K562 (cell line): Measurements from ENCODE around the gene SLC6A16. TPM values are rescaled to one million over a fixed set of nuclear protein-coding genes. Genes with fewer than 3 reads are reported as not detected.
A peak's percentile ranks its signal among the peaks of the same experiment; 100 is the strongest.

ENCODE experiments used
- ATAC-seq: fragments of 200-7000 bp; cut with Tn5 transposase; 3 replicates; pipeline ENCODE4 v1.9.1; 2020; ENCODE audit warnings: moderate library complexity
- BruUV-seq: library from RNA; stranded (reverse); fragments of 400-500 nt; replicated peaks from 2 replicates; lab custom pipeline; 2021; lab: Mats Ljungman, UMichigan
- CTCF ChIA-PET: fragments of 300-600 bp; formaldehyde crosslinking; extraction: SDS; loops from one replicate; lab custom pipeline; 2021; ENCODE audit warnings: low intra/inter-chr PET ratio; lab: Yijun Ruan, JAX
- POLR2A ChIA-PET: fragments of 300-600, 350-650 bp; sonication (Branson Sonifier 250); formaldehyde crosslinking; extraction: SDS; loops from one replicate; lab custom pipeline; 2021; ENCODE audit warnings: antibody characterized with exemption, inconsistent platforms; lab: Yijun Ruan, JAX
- DNase-seq, 4 experiments: peaks; one replicate each; pipeline versions ENCODE4 v3.0.0 to v3.0.0-alpha.2; 2011 to 2018; ENCODE audit warnings: low spot score in 3 of 4, mixed read lengths in 3 of 4; ENCODE audit errors: extremely low read depth in 1 of 4
- FAIRE-seq: peaks from 2 replicates; lab custom pipeline; 2011; peaks lifted over from hg19 to GRCh38; lab: Jason Lieb, UNC
- H2AFZ ChIP-seq: 2 replicates; pipeline ENCODE4 v1.6.0; 2011; ENCODE audit warnings: low read depth, low read length, control low read depth, inconsistent platforms
- H3K27ac ChIP-seq: fragments of 200-600 bp; 3 replicates; pipeline ENCODE4 v1.8.0; 2011; ENCODE audit warnings: low read depth, mild to moderate bottlenecking, control low read depth, inconsistent platforms, low read length, moderate library complexity, mixed read lengths; ENCODE audit errors: extremely low read depth
- H3K27me3 ChIP-seq, 2 experiments: fragments of 300-600 bp in 1 of 2; 2 replicates in 1 of 2; 3 replicates in 1 of 2; pipeline versions ENCODE4 v1.6.0 to v1.8.0; 2011; ENCODE audit warnings: inconsistent platforms in 2 of 2, low read length in 2 of 2, mild to moderate bottlenecking in 1 of 2, mixed read lengths in 1 of 2, moderate library complexity in 1 of 2; ENCODE audit not compliant: control insufficient read depth in 2 of 2, insufficient read depth in 2 of 2
- H3K36me3 ChIP-seq: fragments of 300-600 bp; 3 replicates; pipeline ENCODE4 v1.8.0; 2011; ENCODE audit warnings: mild to moderate bottlenecking, low read length, inconsistent platforms; ENCODE audit not compliant: control insufficient read depth, insufficient read depth
- H3K4me1 ChIP-seq, 2 experiments: fragments of 200-600 bp in 1 of 2; replicated peaks in 1 of 2; 2 replicates in 1 of 2; 3 replicates in 1 of 2; pipeline versions ENCODE4 v1.5.1 to v1.8.0; 2011; ENCODE audit warnings: inconsistent platforms in 2 of 2, low read length in 2 of 2, mild to moderate bottlenecking in 1 of 2, mixed read lengths in 1 of 2, moderate library complexity in 1 of 2; ENCODE audit not compliant: control insufficient read depth in 2 of 2, insufficient read depth in 2 of 2
- H3K4me2 ChIP-seq: 2 replicates; pipeline ENCODE4 v1.6.1; 2011; ENCODE audit warnings: low read length, control low read depth, inconsistent platforms, mixed read lengths; ENCODE audit not compliant: insufficient read depth
- H3K4me3 ChIP-seq: fragments of 200-600 bp; sonication (generic), shearing (Covaris generic); 2 replicates; pipeline ENCODE4 v1.5.1; 2016; ENCODE audit warnings: control low read depth, inconsistent platforms
- H3K79me2 ChIP-seq: fragments of 200-600 bp; 3 replicates; pipeline ENCODE4 v1.8.0; 2011; ENCODE audit warnings: low read length, inconsistent platforms; ENCODE audit not compliant: control insufficient read depth, insufficient read depth
- H3K9ac ChIP-seq, 2 experiments: 2 replicates each; pipeline versions ENCODE4 v1.6.0 to v1.6.1; 2011; ENCODE audit warnings: low read depth in 2 of 2, low read length in 2 of 2, control low read depth in 1 of 2, inconsistent platforms in 1 of 2, mild to moderate bottlenecking in 1 of 2, mixed read lengths in 1 of 2; ENCODE audit not compliant: insufficient read depth in 1 of 2
- H3K9me1 ChIP-seq: one replicate; pipeline ENCODE4 v1.6.0; 2011; ENCODE audit warnings: inconsistent platforms, mild to moderate bottlenecking, low read length, moderate library complexity; ENCODE audit not compliant: control insufficient read depth, insufficient read depth
- H3K9me3 ChIP-seq: replicated peaks from 2 replicates; pipeline ENCODE4 v1.5.1; 2011; ENCODE audit warnings: low read depth, low read length, inconsistent platforms; ENCODE audit not compliant: control insufficient read depth, insufficient read depth
- H4K20me1 ChIP-seq: replicated peaks from 2 replicates; pipeline ENCODE4 v1.6.1; 2011; ENCODE audit warnings: low read length, inconsistent platforms, mixed read lengths; ENCODE audit not compliant: control insufficient read depth, insufficient read depth
- CBX2 ChIP-seq: fragments of 200-600 bp; sonication (generic); IDR thresholded peaks from one replicate; pipeline ENCODE4 v1.6.1; 2012; ENCODE audit warnings: mild to moderate bottlenecking, low read length, inconsistent platforms; ENCODE audit not compliant: insufficient read depth, poor library complexity, severe bottlenecking
- DDX20 ChIP-seq: fragments of 450-650 bp; IDR thresholded peaks from 2 replicates; pipeline ENCODE4 v1.6.1; 2016; ENCODE audit warnings: missing genetic modification characterization, low read depth, mild to moderate bottlenecking, missing compliant biosample characterization, moderate library complexity
- ELF1 ChIP-seq: fragments of 200-800 bp; sonication (Bioruptor generic); IDR thresholded peaks from 2 replicates; pipeline ENCODE4 v1.6.1; 2016; ENCODE audit warnings: missing genetic modification characterization, missing compliant biosample characterization
- ESRRA ChIP-seq: fragments of 450-650 bp; IDR thresholded peaks from 2 replicates; pipeline ENCODE4 v1.6.1; 2014; ENCODE audit warnings: low read depth, mild to moderate bottlenecking, moderate library complexity, borderline replicate concordance
- RBM15 ChIP-seq: fragments of 200-400 bp; formaldehyde crosslinking; IDR thresholded peaks from 2 replicates; pipeline ENCODE4 v1.6.1; 2018; ENCODE audit warnings: mild to moderate bottlenecking, low read length, moderate library complexity; ENCODE audit not compliant: insufficient read depth
- ZKSCAN3 ChIP-seq: fragments of 250-450 bp; sonication (Bioruptor Pico); IDR thresholded peaks from 2 replicates; pipeline ENCODE4 v1.4.0; 2020
- ZNF174 ChIP-seq: fragments of 250-450 bp; sonication (Bioruptor Pico); IDR thresholded peaks from 2 replicates; pipeline ENCODE4 v1.4.0; 2020; ENCODE audit warnings: mild to moderate bottlenecking
- WGBS: fragments of 100-300 bp; shearing (Covaris generic); methylation state at CpG from one replicate; pipeline ENCODE4 v1.1.6; 2016; ENCODE audit warnings: low coverage, mixed read lengths; ENCODE audit not compliant: insufficient coverage; ENCODE audit errors: missing lambda C conversion rate; 5-methylcytosine and 5-hydroxymethylcytosine counted together
- in situ Hi-C: fragments of 300-500 bp; cut with MboI; formaldehyde crosslinking; loops from 4 replicates; pipeline ENCODE4 v1.15.0; 2018; ENCODE audit warnings: inconsistent platforms, mixed read lengths
- intact Hi-C: fragments of 100-400 bp; cut with micrococcal nuclease; formaldehyde crosslinking; loops from 2 replicates; pipeline ENCODE4 v1.14.2; 2022
- polyA plus RNA-seq, 8 experiments: library from polyadenylated mRNA; depleted of rRNA in 4 of 8; stranded (reverse) in 5 of 8; unstranded in 3 of 8; fragments of >200 nt; fragmentation: Nextera tagmentation in 2 of 8; fragmentation: Illumina TruSeq in 1 of 8; extraction: Ambion mirVana in 2 of 8; extraction: Trizol in 1 of 8; gene quantifications; 2 replicates each; pipeline versions ENCODE4 v1.2.1 to v1.2.3, GENCODE V29; 2011 to 2014; ENCODE audit warnings: inconsistent platforms in 1 of 8, missing spikeins in 1 of 8
- total RNA-seq, 7 experiments: library from RNA; depleted of rRNA in 6 of 7; stranded (reverse); fragments of >200 nt in 6 of 7; fragmentation: Illumina TruSeq in 2 of 7; extraction: Trizol in 2 of 7; gene quantifications; 2 replicates each; pipeline versions ENCODE4 v1.2.1 to v1.2.3, GENCODE V29; 2011 to 2021; ENCODE audit warnings: low replicate concordance in 1 of 7
- TF ChIP-seq, protein P1 (sequence below): fragments of 450-650 bp; conservative IDR thresholded peaks from 2 replicates; pipeline ENCODE4 v1.6.1; 2016; ENCODE audit warnings: missing genetic modification characterization, low read depth, mild to moderate bottlenecking, missing compliant biosample characterization, moderate library complexity

Gene SLC6A16
- total and polyA plus RNA-seq, 9 of the 15 experiments (the other 6 are each of a cell fraction or from before 2014, with no cell fraction given), result 0.05 to 0.95 (median 0.36) TPM

DNA sequence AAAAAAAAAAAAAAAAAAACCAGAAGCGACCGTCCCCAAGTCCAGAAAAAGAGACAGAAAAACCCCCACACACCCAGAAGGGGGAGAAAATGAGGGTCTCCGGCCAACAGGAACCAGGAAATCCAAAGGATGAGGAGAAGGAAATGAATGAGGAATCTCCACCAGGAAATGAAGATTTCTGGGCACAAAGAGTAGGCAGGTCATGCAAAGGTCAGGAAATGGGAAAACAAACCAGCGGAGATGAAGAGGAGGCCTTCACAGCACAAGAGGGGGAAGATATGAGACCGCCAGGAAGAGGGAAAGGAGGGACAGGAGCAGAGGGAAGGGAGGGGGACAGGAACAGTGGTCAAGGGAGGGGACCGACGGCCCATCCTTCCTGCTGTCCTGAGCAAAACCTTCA, 31.4 kb upstream of the SLC6A16 start (continued):
- TF ChIP-seq, protein P1, sequence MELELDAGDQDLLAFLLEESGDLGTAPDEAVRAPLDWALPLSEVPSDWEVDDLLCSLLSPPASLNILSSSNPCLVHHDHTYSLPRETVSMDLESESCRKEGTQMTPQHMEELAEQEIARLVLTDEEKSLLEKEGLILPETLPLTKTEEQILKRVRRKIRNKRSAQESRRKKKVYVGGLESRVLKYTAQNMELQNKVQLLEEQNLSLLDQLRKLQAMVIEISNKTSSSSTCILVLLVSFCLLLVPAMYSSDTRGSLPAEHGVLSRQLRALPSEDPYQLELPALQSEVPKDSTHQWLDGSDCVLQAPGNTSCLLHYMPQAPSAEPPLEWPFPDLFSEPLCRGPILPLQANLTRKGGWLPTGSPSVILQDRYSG, result no peak
- TF ChIP-seq ZKSCAN3 (CRISPR knock-in tag) (no peak), ESRRA (no peak), CBX2 (no peak), DDX20 (no peak), RBM15 (no peak)

DNA sequence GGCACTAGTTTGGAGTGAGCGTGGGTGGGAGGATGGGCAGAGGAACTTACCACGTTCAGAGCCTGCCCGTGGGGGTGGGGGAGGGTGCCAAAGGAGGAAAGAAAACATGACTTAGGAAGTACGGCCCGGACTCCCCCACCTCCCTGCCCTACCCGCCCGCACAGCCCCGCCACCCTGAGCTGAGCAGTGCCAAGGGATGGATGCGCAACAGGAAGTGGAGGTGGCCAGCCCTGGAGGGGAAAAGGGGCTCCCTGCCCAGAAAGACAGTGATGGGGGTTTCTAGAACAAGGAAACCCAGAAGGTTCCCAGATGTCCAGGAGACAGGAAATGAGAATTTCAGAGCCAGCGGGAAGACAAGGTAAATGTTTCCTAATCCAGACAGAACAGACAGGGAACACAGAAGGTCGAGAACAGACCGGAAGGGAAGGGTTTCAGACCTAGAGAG, 30.9 kb upstream of the SLC6A16 start:
- Histone ChIP-seq H3K4me1 (peaks cover 5 to 21% of the 10 kb centered on the region in 2 experiments; a peak in 4 of 5 replicates), H3K4me2 (no peak overlapping the region), H4K20me1 (no peaks in the 10 kb centered on the region), H2AFZ (no peak overlapping the region), H3K36me3 (peaks cover 26% of the 10 kb centered on the region; the same call in 1 of the 3 replicates), H3K9me1 (no peaks in the 10 kb centered on the region), H3K4me3 (no peak overlapping the region), H3K79me2 (no peaks in the 10 kb centered on the region), H3K9ac (peak overlapping the region; percentile 22 to 58; a peak in 2 of 4 replicates)
- in situ Hi-C loops, result no loop called here
- intact Hi-C loops, result no loop called here
- FAIRE-seq, result no peak
- 83% methylated on average over 8 of the region's 12 CpGs for WGBS
- POLR2A ChIA-PET, result no interaction called here
- no peak for TF ChIP-seq ZNF174 (CRISPR knock-in tag)
- TF ChIP-seq ELF1 (tag), result 0 out of 2 replicates have a peak, but pooled peaks have one; percentile 16
- TF ChIP-seq, all 486 proteins: peak for 1
- no peak for ATAC-seq
- Histone ChIP-seq H3K27me3 (no peaks in the 10 kb centered on the region), H3K27ac (no peak overlapping the region), H3K9me3 (no peaks in the 10 kb centered on the region)
- no peak for DNase-seq
- CTCF ChIA-PET, result no interaction called here
- no TSS peak for BruUV-seq
